Large intestine (tissue), 3 donors: ENCODE measurements around the gene MYO5A. TPM values are rescaled to one million over a fixed set of nuclear protein-coding genes. Genes with fewer than 3 reads are reported as not detected.
"Not testable (repeated sequence)": the region's sequence is repeated elsewhere in the genome, so short reads cannot be mapped to it uniquely, and the experiment has no call there.

Experiments
- DNase-seq, 2 donors: peaks; one replicate each; pipeline versions ENCODE4 v3.0.0 to v3.0.0-alpha.2; 2013
- H3K27ac ChIP-seq: one replicate; pipeline ENCODE4 v1.5.1; 2013; ENCODE audit warnings: low read length
- H3K27me3 ChIP-seq: 2 replicates; pipeline ENCODE4 v1.6.1; 2013; ENCODE audit warnings: low read length; ENCODE audit not compliant: control insufficient read depth, insufficient read depth
- H3K36me3 ChIP-seq: 2 replicates; pipeline ENCODE4 v1.6.1; 2013; ENCODE audit warnings: low read length; ENCODE audit not compliant: control insufficient read depth, insufficient read depth
- H3K4me1 ChIP-seq: one replicate; pipeline ENCODE4 v1.6.1; 2013; ENCODE audit warnings: low read length; ENCODE audit not compliant: control insufficient read depth, insufficient read depth
- H3K4me3 ChIP-seq: one replicate; pipeline ENCODE4 v1.5.1; 2013; ENCODE audit warnings: low read length
- H3K9me3 ChIP-seq: one replicate; pipeline ENCODE4 v1.6.1; 2013; ENCODE audit warnings: mild to moderate bottlenecking, low read depth, low read length, moderate library complexity; ENCODE audit not compliant: control insufficient read depth
- WGBS: methylation state at CpG from one replicate; pipeline ENCODE4 v1.1.5; 2013; ENCODE audit warnings: low lambda C conversion rate; ENCODE audit not compliant: insufficient coverage; 5-methylcytosine and 5-hydroxymethylcytosine counted together
- polyA plus RNA-seq: library from polyadenylated mRNA; unstranded; fragments of 120-200 nt; gene quantifications from one replicate; pipeline ENCODE4 v1.2.1, GENCODE V29; 2013

Gene MYO5A
- polyA plus RNA-seq, 1 donor = 6.0 TPM

GRCh38 chr15:52440946-52441345 is 87.7 kb downstream of the MYO5A start:
- H3K36me3 ChIP-seq = no peaks in the 10 kb centered on the region
- no peaks in the 10 kb centered on the region for H3K27me3 ChIP-seq
- H3K4me3 ChIP-seq = no peak overlapping the region
- no peak overlapping the region for H3K27ac ChIP-seq
- H3K4me1 ChIP-seq = no peaks in the 10 kb centered on the region
- no CpG with 5 or more reads among the region's 2 CpGs for WGBS
- no peak for DNase-seq
- H3K9me3 ChIP-seq = no peaks in the 10 kb centered on the region

- H3K36me3 ChIP-seq = no peaks in the 10 kb centered on the region
Observed at GRCh38 chr15:52440414-52440813, 88.3 kb downstream of the MYO5A start.

GRCh38 chr15:52439470-52439869 is 89.2 kb downstream of the MYO5A start:
- Histone ChIP-seq H3K27me3 (no peaks in the 10 kb centered on the region), H3K9me3 (no peaks in the 10 kb centered on the region), H3K36me3 (no peaks in the 10 kb centered on the region), H3K27ac (no peak overlapping the region), H3K4me3 (no peak overlapping the region), H3K4me1 (no peaks in the 10 kb centered on the region)
- DNase-seq = no peak

More at GRCh38 chr15:52440414-52440813, 88.3 kb downstream of the MYO5A start:
- no peak overlapping the region for H3K4me3 ChIP-seq
- H3K9me3 ChIP-seq = no peaks in the 10 kb centered on the region
- H3K4me1 ChIP-seq = no peaks in the 10 kb centered on the region
- no peak overlapping the region for H3K27ac ChIP-seq
- no peaks in the 10 kb centered on the region for H3K27me3 ChIP-seq
- WGBS = no CpG with 5 or more reads among the region's 4 CpGs
- DNase-seq = no peak

- WGBS = 80% methylated on average over 1 of the region's 9 CpGs
- DNase-seq, H3K4me1 ChIP-seq: not testable (repeated sequence)
Observed at GRCh38 chr15:52439042-52439441, 89.6 kb downstream of the MYO5A start.

GRCh38 chr15:52438047-52438446 is 90.6 kb downstream of the MYO5A start:
- Histone ChIP-seq H3K27me3 (no peaks in the 10 kb centered on the region), H3K4me3 (no peak overlapping the region), H3K9me3 (no peaks in the 10 kb centered on the region), H3K36me3 (no peaks in the 10 kb centered on the region), H3K4me1 (no peaks in the 10 kb centered on the region), H3K27ac (no peak overlapping the region)
- WGBS = 76% methylated on average over 2 of the region's 4 CpGs
- peak in 1 of 2 donors; percentile 3 for DNase-seq

More at GRCh38 chr15:52439042-52439441, 89.6 kb downstream of the MYO5A start:
- not testable (repeated sequence) for H3K27me3 ChIP-seq, H3K36me3 ChIP-seq, H3K9me3 ChIP-seq, H3K27ac ChIP-seq, H3K4me3 ChIP-seq

- Histone ChIP-seq H3K27me3 (no peaks in the 10 kb centered on the region), H3K27ac (no peak overlapping the region), H3K4me3 (no peak overlapping the region), H3K4me1 (no peaks in the 10 kb centered on the region), H3K36me3 (no peaks in the 10 kb centered on the region), H3K9me3 (no peaks in the 10 kb centered on the region)
- no peak for DNase-seq
Observed at GRCh38 chr15:52437646-52438045, 91.0 kb downstream of the MYO5A start.

GRCh38 chr15:52436981-52437380 is 91.7 kb downstream of the MYO5A start:
- H3K27ac ChIP-seq = no peak overlapping the region
- H3K4me3 ChIP-seq = no peak overlapping the region
- no peaks in the 10 kb centered on the region for H3K36me3 ChIP-seq
- no peaks in the 10 kb centered on the region for H3K9me3 ChIP-seq
- DNase-seq = no peak
- no CpG with 5 or more reads among the region's 3 CpGs for WGBS
- H3K27me3 ChIP-seq = no peaks in the 10 kb centered on the region
- no peaks in the 10 kb centered on the region for H3K4me1 ChIP-seq

- WGBS = no CpG with 5 or more reads among the region's 3 CpGs
Observed at GRCh38 chr15:52434885-52435284, 93.8 kb downstream of the MYO5A start.

GRCh38 chr15:52428297-52428696 is 100.4 kb downstream of the MYO5A start:
- Histone ChIP-seq H3K36me3 (no peaks in the 10 kb centered on the region), H3K27me3 (no peaks in the 10 kb centered on the region), H3K4me1 (no peaks in the 10 kb centered on the region), H3K9me3 (no peaks in the 10 kb centered on the region), H3K27ac (no peak overlapping the region), H3K4me3 (no peak overlapping the region)
- no peak for DNase-seq
- 100% methylated on average over 2 of the region's 4 CpGs for WGBS

More at GRCh38 chr15:52434885-52435284, 93.8 kb downstream of the MYO5A start:
- Histone ChIP-seq H3K4me3 (no peak overlapping the region), H3K27ac (no peak overlapping the region), H3K4me1 (no peaks in the 10 kb centered on the region), H3K9me3 (no peaks in the 10 kb centered on the region), H3K27me3 (no peaks in the 10 kb centered on the region), H3K36me3 (no peaks in the 10 kb centered on the region)
- DNase-seq = no peak

- Histone ChIP-seq H3K4me3 (no peak overlapping the region), H3K9me3 (no peaks in the 10 kb centered on the region), H3K36me3 (no peaks in the 10 kb centered on the region), H3K27ac (no peak overlapping the region), H3K4me1 (no peaks in the 10 kb centered on the region), H3K27me3 (no peaks in the 10 kb centered on the region)
- no peak for DNase-seq
- no CpG with 5 or more reads among the region's 3 CpGs for WGBS
Observed at GRCh38 chr15:52427804-52428203, 100.9 kb downstream of the MYO5A start.

GRCh38 chr15:52424856-52425431 is 103.7 kb downstream of the MYO5A start:
- 100% methylated on average over 1 of the region's 2 CpGs for WGBS
- no peaks in the 10 kb centered on the region for H3K36me3 ChIP-seq

More at GRCh38 chr15:52424856-52425431, 103.7 kb downstream of the MYO5A start:
- Histone ChIP-seq H3K4me3 (no peak overlapping the region), H3K27me3 (no peaks in the 10 kb centered on the region), H3K27ac (no peak overlapping the region), H3K9me3 (no peaks in the 10 kb centered on the region), H3K4me1 (no peaks in the 10 kb centered on the region)
- DNase-seq = no peak
